Choroid plexus epithelial cell (primary cell): Measurements from ENCODE around the gene RPS6KC1.
"Not testable (repeated sequence)": the region's sequence is repeated elsewhere in the genome, so short reads cannot be mapped to it uniquely, and the experiment has no call there.

Experiments
- DNase-seq: peaks from one replicate; pipeline ENCODE4 v3.0.0-alpha.2; 2010; ENCODE audit warnings: low read depth
- H3K4me3 ChIP-seq: 2 replicates; pipeline ENCODE4 v1.5.1; 2011; ENCODE audit warnings: low read depth, mild to moderate bottlenecking, control low read depth, low read length, moderate library complexity
- TF ChIP-seq, protein P1 (sequence below): conservative IDR thresholded peaks from 2 replicates; pipeline ENCODE4 v1.5.1; 2011; ENCODE audit warnings: low read depth, mild to moderate bottlenecking, control low read depth, inconsistent platforms, low read length, moderate library complexity

Gene RPS6KC1

DNA sequence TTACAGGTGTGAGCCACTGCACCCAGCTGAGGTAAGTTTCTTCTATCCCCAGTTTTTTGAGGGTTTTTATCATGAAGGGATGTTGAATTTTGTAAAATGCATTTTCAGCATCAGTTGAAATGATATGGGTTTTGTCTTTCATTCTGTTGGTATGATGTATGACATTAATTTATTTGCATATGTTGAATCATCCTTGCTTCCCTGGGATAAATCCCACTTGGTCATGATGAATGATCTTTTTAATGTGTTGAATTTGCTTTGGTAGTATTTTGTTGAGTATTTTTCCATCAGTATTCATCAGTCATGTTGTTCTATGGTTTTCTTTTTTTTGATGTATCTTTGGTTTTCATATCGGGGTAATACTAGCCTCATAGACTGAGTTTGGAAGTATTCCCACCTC, 141.0 kb downstream of the RPS6KC1 start:
- no peak for DNase-seq
- no peak overlapping the region for H3K4me3 ChIP-seq

GRCh38 chr1:213194383-213194782, 143.3 kb downstream of the RPS6KC1 start:
- no peak for DNase-seq
- TF ChIP-seq, protein P1, sequence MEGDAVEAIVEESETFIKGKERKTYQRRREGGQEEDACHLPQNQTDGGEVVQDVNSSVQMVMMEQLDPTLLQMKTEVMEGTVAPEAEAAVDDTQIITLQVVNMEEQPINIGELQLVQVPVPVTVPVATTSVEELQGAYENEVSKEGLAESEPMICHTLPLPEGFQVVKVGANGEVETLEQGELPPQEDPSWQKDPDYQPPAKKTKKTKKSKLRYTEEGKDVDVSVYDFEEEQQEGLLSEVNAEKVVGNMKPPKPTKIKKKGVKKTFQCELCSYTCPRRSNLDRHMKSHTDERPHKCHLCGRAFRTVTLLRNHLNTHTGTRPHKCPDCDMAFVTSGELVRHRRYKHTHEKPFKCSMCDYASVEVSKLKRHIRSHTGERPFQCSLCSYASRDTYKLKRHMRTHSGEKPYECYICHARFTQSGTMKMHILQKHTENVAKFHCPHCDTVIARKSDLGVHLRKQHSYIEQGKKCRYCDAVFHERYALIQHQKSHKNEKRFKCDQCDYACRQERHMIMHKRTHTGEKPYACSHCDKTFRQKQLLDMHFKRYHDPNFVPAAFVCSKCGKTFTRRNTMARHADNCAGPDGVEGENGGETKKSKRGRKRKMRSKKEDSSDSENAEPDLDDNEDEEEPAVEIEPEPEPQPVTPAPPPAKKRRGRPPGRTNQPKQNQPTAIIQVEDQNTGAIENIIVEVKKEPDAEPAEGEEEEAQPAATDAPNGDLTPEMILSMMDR, result no peak
- H3K4me3 ChIP-seq, result no peak overlapping the region

More for the DNA sequence above, 141.0 kb downstream of the RPS6KC1 start:
- TF ChIP-seq, protein P1, result no peak

DNA sequence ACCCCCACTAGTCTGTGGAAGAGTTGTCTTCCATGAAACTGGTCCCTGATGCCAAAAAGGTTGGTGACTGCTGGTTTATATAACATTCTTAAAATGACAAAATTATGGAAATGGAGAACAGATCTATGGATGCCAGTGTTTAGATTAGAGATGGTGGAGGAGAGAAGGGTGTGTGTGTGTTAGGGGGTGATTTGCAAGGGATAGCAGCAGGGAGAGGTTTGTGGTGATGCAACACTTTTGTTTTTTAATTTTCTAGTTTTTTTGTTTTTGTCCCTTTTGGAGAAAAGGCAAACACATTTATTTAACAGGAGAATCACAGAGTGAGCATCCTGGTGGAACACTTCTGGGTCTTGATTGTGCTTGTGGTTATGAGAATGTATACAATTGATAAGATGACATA, 143.8 kb downstream of the RPS6KC1 start:
- TF ChIP-seq, protein P1, result no peak
- no peak overlapping the region for H3K4me3 ChIP-seq
- no peak for DNase-seq

- DNase-seq, H3K4me3 ChIP-seq: not testable (repeated sequence)
These were observed 145.4 kb downstream of the RPS6KC1 start for GRCh38 chr1:213196328-213197054.

GRCh38 chr1:213200630-213201029, 149.6 kb downstream of the RPS6KC1 start:
- no peak overlapping the region for H3K4me3 ChIP-seq
- peak; percentile 4 for DNase-seq
- TF ChIP-seq, protein P1, result no peak

- no peak overlapping the region for H3K4me3 ChIP-seq
- peak; percentile 94 for DNase-seq
- TF ChIP-seq, protein P1, result no peak
These were observed 150.5 kb downstream of the RPS6KC1 start for GRCh38 chr1:213201380-213202155.

DNA sequence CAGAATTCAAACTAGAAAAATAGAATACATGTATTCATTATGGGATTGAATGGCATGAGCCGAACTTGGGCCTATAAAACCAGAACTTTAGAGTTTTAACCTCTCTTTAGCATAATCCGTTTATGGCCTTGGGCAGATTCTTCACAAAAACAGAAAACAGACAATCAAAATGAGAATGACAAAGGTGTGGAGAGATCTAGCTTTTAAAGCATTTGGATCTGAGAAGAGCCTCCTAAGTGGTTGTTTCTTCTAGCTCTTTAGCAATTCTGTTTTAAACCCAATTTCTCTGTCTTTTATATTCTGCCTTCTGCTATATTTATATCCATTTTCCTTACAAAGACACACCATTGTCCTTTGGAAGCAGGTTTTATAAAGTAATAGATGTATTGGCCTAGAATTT, 160.2 kb downstream of the RPS6KC1 start:
- no peak for DNase-seq
- H3K4me3 ChIP-seq, result no peak overlapping the region
- TF ChIP-seq, protein P1, result no peak

- H3K4me3 ChIP-seq, DNase-seq: not testable (repeated sequence)
These were observed 168.0 kb downstream of the RPS6KC1 start for GRCh38 chr1:213219076-213219475.
